Eye (tissue), 1 donor: ENCODE data around the gene GUCY1B1.
"Not testable (repeated sequence)": the region's sequence is repeated elsewhere in the genome, so short reads cannot be mapped to it uniquely, and the experiment has no call there.

ENCODE experiments used
- DNase-seq: peaks from one replicate; pipeline ENCODE4 v3.0.0-alpha.2; 2015

Gene GUCY1B1

DNA sequence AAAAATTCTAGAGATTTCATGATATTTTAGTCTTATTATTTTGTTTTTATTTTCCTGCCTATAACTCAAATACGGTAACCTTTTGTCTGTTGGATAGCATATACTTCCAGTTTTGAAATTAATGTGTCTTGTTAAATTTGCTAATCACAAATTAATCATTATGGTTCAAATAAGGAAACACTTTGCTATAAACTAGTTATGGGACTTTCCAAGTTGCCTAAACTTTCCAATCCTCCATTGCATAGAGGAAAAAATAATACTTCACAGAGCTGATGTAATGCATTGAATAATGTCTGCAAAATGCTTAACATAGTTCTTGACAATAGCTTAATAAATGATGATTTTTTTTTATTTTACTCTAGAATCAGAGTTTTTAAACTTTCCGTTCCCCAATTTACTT lies 4.7 kb downstream of the GUCY1B1 start:
- DNase-seq, result no peak

DNA sequence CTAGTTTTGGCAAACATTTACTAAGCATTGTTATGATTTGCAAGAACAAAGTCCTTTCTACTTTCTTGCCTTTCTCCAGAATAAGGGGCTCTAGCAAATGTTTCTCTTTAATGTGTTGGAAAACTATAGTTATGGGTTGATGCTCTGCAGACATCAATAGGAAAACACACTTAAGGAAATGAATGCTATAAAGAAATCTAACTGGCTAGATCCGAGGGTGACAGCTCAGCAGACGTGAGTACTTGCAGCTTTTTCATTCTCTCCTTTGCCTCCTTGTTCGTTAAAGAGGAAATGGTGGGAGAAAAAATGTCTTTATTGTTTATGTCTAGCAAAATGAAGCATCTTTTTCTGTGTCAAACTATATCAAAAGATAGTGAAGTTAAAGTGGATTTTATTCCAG lies 6.3 kb downstream of the GUCY1B1 start:
- DNase-seq, result no peak

DNA sequence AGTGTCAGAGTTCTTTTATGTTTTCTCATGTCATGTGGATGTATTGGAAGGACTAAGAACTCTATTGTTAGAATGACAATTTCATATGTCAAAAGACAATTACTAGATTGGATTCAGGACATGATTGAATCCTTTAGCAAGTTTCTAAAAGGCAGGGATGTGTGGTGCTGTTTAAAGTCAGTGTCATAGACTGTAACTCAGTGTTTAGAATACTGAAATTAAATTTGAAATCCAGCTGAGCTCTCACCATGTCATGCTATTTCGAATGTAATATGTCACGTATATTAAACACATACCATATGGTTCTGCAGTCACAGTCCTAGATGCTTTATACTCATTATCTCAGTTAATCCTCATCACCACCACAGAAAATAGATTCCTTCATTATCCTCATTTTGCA lies 7.8 kb downstream of the GUCY1B1 start:
- no peak for DNase-seq

DNA sequence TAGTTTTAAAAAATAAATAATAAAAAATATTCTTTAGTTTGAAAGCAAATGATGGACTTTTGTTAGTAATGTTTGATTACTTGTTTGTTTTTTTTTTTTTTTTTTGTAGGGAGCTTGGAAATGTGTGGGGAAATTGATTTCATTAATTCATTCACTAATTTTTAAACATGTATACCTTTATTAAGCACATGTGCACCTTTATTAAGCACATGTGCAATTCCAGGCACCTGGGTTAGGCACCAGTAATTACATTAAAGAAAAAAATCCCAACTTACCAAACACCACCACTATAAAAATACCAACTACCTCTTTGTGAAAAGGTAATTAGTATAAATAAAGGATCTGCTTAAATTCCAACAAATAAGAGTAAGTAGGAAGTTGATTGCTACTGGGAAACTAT lies 9.5 kb downstream of the GUCY1B1 start:
- DNase-seq, result no peak

DNA sequence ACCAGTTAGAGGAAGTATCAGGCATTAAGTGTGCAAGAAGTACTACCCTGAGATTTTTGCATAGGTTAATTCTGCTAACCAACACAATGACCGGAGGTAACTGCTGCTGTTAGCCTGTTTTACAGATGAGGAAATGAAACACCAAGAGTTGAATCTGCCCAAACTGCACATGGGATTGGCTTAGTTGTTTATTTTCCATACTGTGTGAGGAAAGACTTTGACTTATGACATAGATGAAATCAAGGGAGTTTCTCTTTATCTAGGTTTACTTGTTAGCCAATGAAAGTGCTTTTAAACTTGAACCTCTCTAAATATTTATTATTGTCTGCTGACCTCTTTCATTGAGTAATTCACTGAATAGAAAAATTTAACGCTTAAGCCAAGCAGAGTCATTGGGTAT lies 10.3 kb downstream of the GUCY1B1 start:
- no peak for DNase-seq

DNA sequence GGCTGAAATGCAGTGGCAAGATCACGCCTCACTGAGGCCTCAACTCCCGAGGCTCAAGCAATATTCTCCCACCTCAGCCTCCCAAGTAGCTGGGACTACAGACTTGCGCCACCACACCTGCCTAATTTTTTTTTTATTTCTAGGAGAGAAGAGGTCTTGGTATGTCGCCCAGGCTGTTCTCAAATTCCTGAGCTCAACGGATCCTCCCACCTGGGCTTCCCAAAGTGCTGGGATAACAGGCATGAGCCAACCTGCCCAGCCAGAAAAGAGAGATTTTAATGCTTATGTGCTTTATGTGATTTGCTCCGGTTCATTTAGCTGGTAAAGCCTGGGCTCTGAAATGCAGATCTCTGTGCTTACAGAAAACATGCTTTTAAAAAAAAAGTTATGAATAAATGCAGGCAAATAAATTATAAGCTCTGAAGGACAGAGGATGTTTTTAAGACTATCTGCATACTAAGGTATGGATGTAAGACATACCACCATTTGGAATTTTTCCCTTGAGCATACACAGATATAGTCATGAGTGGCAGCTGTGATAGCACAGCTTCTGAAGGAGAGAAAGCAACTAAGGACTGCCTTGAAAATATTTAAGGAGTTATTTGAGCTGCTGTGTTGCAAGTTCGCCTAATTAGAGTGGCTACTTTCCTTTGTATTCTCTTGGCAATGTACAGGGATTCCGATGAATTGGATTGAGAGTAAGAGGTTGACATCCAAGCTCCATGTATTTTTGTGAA lies 13.8 kb downstream of the GUCY1B1 start:
- DNase-seq, result no peak

DNA sequence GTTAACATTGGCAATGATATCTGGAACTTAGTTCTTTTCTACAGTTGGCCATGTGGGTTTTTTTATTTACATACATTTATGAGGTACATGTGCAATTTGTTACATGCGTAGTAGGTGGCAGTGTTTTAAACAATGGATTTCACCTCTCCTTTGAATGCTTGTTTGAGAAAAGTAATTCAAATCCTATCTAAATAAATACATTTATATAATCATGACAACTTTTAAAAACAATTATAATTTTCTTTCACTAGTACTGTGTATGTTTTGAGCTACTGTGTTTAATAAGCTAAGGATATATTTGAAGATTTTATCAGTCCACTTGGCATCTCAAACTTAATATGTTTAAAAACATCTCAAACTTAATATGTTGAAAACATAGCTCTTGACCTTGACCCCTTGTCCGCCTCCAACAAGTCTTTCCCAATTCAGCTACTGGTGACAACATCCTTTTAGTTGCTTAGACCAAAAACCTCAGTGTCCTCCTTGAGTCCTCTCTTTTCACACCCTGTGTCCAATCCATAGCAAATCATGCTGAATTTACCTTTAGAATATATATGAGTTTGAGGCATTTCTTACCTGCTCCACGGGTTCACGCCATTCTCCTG lies 14.5 kb downstream of the GUCY1B1 start:
- DNase-seq, result no peak

DNA sequence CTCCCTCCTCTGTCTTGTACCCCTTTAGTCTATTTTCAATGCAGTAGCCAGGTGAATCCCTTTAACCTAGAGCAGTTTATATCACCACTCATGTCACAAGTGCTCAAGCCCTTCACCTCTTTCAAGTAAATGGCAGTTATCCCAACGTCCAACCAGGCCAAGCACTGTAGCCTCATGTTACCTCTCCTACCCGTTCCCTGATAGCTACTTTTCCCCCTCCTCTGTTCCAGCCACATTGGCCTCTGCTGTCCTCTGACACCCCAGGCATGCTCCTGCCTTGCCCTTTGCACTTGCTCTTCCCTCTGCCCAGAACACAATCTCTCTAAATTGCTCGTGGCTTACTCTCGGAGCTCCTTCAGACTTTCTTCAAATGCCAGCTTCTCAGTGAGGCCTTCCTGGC lies 15.2 kb downstream of the GUCY1B1 start:
- no peak for DNase-seq

DNA sequence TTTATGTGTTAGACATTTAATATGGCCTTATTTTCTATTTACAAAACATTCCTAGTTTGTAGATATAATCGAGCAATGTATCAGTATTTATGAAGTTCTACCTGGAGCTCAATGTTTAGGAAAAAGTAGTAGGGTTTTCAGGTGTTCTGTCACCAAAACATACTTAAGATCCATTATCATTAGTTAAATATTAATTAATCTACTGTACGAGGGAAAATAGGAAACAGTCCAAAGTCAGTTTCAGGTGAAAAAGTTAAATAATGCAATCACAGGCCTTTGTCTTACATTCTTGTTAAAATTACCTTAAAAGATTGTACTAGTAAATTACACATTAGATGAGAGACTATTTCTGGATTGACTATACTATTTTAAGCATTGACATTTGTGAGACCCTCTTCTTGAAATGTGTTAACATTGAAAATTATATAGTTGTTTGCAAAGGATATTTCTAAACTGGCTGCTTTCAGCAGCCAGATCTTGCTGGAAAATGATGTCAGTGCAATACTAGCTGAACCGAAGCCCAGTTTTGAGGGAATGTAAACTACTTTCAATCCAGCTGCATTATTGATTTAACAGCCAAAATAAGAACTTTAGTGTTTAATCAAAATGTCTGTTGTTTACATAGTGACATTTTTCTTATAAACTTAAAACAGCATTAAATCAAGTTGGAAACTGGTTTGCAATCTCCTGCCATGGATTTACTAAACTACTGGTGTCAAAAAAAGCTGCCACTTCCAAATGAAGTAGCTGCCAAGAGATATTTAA lies 19.3 kb downstream of the GUCY1B1 start:
- peak; percentile 71 for DNase-seq

DNA sequence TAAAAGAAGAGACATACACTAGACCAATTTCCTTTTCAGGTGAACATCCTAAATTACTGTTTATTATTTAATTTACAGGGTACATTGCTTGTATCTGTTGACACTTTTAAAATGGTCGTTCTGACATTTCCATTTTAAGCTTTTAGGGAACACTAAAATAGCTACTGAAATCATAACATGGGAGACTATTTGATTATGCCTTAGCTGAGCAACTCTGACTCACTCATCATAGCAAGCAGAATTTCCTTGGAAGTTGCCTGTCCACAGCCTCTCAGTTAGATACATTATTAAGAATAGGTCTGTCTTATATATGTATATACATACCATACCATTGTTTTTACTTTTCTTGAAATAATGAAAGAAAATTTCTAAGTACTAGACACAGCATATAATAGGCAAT lies 22.0 kb downstream of the GUCY1B1 start:
- no peak for DNase-seq

DNA sequence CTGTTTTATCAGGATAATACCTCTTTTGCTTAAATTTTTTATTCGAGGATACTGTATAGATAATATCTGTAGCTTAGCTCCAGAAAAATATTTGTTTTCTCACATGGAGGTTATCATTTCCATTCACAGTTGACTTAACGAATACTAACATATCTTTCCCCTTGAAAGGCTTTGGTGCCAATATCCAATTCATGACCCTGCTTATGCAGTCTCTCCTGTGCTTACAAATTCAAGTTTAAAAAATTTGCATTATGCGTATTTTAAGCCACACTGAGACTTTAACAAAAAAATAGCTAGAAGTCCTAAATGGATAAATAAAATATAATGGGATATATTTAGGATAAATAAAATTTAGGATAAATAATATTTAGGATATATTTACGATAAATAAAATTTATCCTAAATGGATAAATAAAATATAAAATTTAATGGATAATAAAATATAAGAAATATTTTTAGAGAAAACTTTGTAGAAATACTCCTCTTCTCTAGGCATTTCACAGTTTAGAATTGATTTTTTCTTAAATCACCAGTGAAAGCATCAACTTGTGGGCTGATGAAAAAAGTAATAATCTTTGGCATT lies 22.5 kb downstream of the GUCY1B1 start:
- DNase-seq, result no peak

DNA sequence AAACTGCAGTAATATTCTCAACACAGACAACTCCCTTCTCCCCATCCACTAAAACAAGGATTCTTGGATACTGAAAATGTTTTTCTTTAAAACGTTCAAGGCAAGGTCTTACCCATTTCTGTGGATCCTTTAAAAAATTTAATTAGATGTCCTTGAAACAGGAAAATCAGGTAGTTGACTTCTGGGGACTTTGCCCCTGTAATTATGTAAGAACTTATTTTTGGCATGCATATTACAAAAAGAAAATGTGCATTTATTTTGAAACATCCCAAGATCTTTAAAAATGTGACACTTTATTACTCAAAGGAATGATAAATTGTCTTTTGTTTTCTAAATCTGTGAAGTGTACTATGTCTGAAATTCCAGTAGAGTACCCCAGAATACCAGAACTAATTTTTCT lies 25.8 kb downstream of the GUCY1B1 start:
- no peak for DNase-seq

DNA sequence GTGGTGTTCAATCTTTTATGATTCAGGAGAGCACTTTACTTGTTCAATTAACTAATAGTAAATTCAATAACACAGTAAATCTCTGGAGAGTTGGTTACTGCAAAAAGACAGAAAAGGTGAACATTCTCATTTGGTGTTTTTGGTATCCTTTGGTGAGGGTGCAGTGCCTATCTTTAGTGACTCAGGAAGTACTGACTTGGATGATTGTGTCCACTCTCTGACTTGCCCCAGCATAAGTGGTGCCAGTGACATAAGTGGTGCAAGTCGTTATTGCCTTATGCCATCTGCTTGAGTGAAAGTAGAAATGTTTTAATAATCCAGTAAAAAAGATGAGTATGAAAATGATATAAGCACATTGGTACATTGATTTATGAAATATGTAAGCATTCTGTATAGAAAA lies 27.0 kb downstream of the GUCY1B1 start:
- DNase-seq, result peak; percentile 58

DNA sequence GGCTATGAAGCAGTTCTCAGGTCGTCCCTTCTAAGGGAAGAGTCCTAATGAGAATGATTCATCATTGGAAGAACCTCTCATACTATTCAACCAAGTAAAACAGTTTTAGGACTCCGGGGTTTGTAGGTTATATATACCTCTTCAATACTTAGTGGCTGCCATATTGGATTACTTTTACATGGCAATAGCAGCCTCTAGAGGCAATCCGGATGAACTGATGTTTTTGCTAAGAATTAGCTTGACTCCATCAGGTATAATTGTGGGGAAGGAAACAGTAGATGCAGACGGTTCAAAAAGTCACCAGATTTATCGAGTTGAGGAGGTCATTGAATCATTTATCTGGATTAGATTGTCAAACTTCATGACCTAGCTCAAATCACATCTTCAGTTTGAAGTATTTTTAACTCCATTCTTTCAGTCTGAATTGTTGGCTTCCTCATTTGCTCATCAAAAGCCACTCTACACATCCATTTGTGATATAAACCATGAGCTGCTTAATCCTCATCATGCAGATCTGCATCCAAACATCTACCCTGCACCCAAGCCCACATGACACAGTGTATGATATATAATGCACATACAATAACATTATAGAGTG lies 28.4 kb downstream of the GUCY1B1 start:
- peak; percentile 69 for DNase-seq

DNA sequence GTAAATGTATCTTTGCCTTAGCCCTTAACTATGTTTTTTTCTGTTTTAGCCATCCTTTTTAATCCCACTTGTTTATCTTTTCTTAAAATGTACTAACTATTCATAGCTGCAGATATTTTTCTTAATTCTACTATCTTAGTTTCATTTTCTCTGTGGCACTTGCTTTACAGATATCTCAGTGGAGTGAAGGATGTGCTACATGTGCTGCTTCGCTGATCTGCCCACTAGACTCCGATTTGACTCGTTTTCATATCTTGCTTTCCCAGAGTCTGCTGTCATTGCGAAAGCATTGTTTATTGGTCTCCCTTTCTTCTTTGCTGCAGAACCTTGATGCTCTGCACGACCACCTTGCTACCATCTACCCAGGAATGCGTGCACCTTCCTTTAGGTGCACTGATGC lies 30.6 kb downstream of the GUCY1B1 start:
- DNase-seq, result no peak

DNA sequence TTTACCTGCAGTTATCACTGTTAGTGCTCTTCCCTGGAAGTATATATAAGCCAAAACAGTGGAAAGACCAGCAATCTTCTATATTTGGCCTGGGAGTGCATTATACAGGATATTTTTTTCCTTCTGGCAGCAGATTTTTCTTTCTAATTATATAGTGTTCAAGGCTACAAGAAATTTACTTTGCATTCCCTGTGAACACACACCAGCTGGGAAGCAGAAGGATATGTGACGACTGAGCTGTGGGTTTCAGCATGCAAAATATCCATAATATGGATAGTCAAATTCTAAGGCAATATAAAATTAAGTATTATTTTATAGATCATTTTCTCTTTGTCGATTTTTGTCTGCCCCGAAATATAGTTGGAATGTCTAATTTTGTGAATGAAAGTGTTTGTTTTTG lies 31.2 kb downstream of the GUCY1B1 start:
- no peak for DNase-seq

DNA sequence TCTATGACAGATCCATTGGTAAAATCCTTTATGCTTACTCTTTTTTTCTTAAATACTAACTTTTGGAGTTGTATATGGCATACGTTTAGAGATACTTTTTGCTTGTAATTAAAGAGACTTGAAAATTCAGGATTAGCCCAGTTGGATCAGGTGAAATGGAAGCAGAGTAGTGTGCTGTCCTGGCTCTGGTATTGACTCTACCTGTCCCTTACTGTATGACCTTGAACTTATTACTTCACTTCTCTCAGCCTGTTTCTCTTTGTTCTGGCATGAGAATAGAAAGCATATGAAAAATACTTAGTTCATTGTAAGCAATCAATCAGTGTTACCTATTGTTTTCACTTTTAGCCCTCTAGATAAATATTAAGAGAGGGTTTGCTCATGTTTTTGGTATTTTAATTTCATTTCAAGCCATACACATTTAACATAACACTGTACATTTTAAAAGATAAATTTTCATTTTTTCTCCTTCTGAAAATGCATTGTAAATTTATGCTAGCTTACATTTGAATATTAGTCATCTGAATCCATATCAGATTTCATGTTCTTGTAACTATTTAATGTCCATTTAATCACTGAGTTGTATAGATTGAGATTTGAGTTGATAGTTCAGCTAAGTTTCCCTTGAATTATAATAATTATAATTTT lies 35.9 kb downstream of the GUCY1B1 start:
- no peak for DNase-seq

DNA sequence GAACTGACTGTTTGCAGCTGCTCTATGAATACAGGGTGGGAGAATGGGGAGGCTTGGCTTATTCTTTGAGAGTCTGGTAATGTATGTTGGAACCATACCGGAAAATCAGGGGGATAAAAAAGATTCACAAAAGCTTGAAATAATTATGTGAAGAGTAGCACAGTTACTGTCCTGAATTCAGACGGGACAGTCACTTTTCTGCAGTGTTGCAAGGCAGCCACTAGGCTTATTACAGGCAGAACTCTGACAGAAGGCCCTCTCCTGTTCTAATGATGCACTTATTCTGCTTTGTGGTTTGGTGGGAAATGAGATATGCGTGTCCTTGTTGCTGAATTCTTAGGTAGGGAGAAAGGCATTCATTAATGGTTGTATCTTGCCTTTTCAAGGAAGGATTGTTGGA lies 37.2 kb downstream of the GUCY1B1 start:
- DNase-seq, result no peak

DNA sequence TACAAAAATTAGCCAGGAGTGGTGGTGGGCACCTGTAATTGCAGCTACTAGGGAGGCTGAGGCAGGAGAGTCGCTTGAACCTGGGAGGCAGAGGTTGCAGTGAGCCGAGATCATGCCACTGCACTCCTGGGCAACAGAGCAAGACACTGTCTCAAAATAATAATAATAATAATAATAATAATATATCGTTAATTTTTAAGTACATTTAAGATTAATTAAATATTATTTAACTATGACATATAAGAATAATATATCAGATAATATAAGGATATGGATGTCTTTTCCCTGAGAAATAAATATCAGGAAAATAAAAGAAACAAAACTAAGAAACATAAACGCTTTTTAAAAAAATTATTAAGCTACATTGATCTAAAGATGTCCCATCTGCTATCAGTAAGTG lies 38.8 kb downstream of the GUCY1B1 start:
- not testable (repeated sequence) for DNase-seq

DNA sequence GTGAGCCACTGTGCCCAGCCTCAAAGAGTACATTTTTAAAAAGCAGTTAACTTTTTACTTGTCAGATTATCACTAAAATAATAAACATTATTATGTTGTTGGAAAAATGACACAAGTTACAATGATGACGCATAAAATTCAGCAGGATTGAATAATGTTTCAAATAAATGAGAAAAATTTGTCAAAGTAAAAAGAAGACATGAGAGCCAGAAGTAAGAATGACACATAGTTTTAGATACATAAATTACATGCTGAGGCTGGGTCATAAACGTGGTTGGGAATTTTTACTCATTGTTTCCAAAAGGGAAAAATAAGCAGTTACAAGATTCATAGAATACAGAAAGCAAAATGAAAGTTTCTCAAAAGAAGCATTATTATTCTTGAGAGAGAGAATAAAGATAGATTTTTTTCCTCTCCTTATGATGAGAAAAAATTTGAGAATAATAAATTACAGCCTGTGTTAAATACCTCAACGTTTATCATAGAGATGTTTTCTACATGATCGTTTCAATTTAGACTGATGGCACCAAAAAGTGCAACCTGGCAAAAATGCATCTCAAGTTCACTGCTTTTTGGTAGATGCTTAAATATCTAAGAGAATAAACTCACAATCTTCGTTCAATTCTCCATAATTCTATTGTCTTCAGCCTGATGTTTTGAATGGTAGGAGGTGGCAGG lies 40.4 kb downstream of the GUCY1B1 start:
- DNase-seq, result no peak

DNA sequence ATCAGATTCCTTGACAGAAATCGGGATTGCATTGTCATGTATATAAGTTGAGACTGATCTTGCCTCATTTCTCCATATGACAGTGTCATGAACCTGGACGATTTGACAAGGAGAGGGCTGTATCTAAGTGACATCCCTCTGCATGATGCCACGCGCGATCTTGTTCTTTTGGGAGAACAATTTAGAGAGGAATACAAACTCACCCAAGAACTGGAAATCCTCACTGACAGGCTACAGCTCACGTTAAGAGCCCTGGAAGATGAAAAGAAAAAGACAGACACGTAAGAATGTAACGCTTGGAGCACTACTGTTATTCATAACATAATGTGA lies 40.9 kb downstream of the GUCY1B1 start:
- DNase-seq, result no peak

DNA sequence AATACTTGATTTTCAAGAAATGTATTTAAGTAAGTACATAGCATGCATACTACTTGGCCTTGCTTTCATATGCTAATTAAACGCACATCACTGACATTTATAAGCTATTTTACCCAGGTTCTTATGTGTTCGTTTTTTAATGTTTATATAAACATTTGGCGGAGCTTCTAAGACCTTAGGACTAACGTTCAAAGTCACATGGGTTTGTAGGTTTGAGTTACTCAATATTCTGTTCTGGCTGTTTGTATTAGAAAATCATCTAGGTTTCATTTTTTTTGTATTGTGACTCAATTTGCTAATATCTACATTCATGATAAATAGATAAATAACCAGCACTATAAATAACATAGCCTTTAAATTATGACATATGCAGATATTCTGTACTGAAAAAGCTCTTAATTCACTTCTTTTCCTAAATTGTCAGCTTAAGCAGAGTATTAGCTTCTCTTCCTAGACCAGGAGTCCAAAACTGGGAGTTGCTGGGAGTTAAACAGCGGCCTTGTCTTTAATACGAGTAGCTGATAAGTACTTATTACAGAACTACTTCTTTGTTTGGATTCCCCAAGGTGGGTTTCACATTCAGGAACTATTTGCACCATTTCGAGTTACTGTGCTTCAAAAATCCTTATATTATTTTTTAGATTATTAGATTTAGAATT lies 42.0 kb downstream of the GUCY1B1 start:
- DNase-seq, result no peak
